ENCODE data around the gene PODN. TPM values are rescaled to one million over a fixed set of nuclear protein-coding genes. Genes with fewer than 3 reads are reported as not detected.

Gene PODN
- total RNA-seq, 6 experiments from 2014 or later = 9.4 to 12.9 (median 10.8) TPM

GRCh38 chr1:53082826-53083455 lies 20.9 kb downstream of the PODN start:
- Mint-ChIP-seq H3K4me3 (no peak overlapping the region), H3K4me1 (ENCODE audit: low read depth) (0 out of 2 replicates have a peak, but pooled peaks cover 7% of the 10 kb centered on the region), H3K27ac (no peak overlapping the region), H3K36me3 (ENCODE audit: low read depth) (no peaks in the 10 kb centered on the region), H3K27me3 (ENCODE audit: insufficient read depth) (peaks cover 4% of the 10 kb centered on the region), H3K9me3 (no peaks in the 10 kb centered on the region)
- no peak for TF ChIP-seq CTCF (IDR thresholded peaks at IDR 0.05)
- DNase-seq = no peak

- H3K9me3 Mint-ChIP-seq = no peaks in the 10 kb centered on the region
- no peak for TF ChIP-seq CTCF (IDR thresholded peaks at IDR 0.05)
- no peak overlapping the region for H3K27ac Mint-ChIP-seq
- H3K36me3 Mint-ChIP-seq (ENCODE audit: low read depth) = no peaks in the 10 kb centered on the region
- peaks cover 4% of the 10 kb centered on the region for H3K27me3 Mint-ChIP-seq (ENCODE audit: insufficient read depth)
- no peak overlapping the region for H3K4me3 Mint-ChIP-seq
- H3K4me1 Mint-ChIP-seq (ENCODE audit: low read depth) = peaks cover 11% of the 10 kb centered on the region
- DNase-seq = no peak
Observed at GRCh38 chr1:53083636-53084588, 21.9 kb downstream of the PODN start.

GRCh38 chr1:53084589-53084971 lies 22.6 kb downstream of the PODN start:
- Mint-ChIP-seq H3K4me1 (ENCODE audit: low read depth) (peaks cover 17% of the 10 kb centered on the region), H3K9me3 (no peaks in the 10 kb centered on the region), H3K27ac (no peak overlapping the region), H3K4me3 (no peak overlapping the region), H3K36me3 (ENCODE audit: low read depth) (no peaks in the 10 kb centered on the region), H3K27me3 (ENCODE audit: insufficient read depth) (peaks cover 4% of the 10 kb centered on the region)
- TF ChIP-seq CTCF (IDR thresholded peaks at IDR 0.05) = no peak
- no peak for DNase-seq

- no peak for TF ChIP-seq CTCF (IDR thresholded peaks at IDR 0.05)
- H3K27ac Mint-ChIP-seq = no peak overlapping the region
- H3K4me1 Mint-ChIP-seq (ENCODE audit: low read depth) = peaks cover 20% of the 10 kb centered on the region
- no peak overlapping the region for H3K4me3 Mint-ChIP-seq
- peaks cover 7% of the 10 kb centered on the region for H3K27me3 Mint-ChIP-seq (ENCODE audit: insufficient read depth)
- H3K9me3 Mint-ChIP-seq = no peaks in the 10 kb centered on the region
- no peaks in the 10 kb centered on the region for H3K36me3 Mint-ChIP-seq (ENCODE audit: low read depth)
- no peak for DNase-seq
Observed at GRCh38 chr1:53085405-53085804, 23.4 kb downstream of the PODN start.

- Mint-ChIP-seq H3K27me3 (ENCODE audit: insufficient read depth) (peaks cover 7% of the 10 kb centered on the region), H3K27ac (no peak overlapping the region), H3K36me3 (ENCODE audit: low read depth) (no peaks in the 10 kb centered on the region), H3K9me3 (no peaks in the 10 kb centered on the region), H3K4me3 (no peak overlapping the region), H3K4me1 (ENCODE audit: low read depth) (peaks cover 23% of the 10 kb centered on the region)
- no peak for DNase-seq
- no peak for TF ChIP-seq CTCF (IDR thresholded peaks at IDR 0.05)
Observed at GRCh38 chr1:53086491-53087070, 24.6 kb downstream of the PODN start.
